Measurements from ENCODE around the gene CHN1. TPM values are rescaled to one million over a fixed set of nuclear protein-coding genes. Genes with fewer than 3 reads are reported as not detected.

Gene CHN1
- total RNA-seq, 4 donors from 2014 or later = 6.4 to 23.8 (median 8.7) TPM

DNA sequence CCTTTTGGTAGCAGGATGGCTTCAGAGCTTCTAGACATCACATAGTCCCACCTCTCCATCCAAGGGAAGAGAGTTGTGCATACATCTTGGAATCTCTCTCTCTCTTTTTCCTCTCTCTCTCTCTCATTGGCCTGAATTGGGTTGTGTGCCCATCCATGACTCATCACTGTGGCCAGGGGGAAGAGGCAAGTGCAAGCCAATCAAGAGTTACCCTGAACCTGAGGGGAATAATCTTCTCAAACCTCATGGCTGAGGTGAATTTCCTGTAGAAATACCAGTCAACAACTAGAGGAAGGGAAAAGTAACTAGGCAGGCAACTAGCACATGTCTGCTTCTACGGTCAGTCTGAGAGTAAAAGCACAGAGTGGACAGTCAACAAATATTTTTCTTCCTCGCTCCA is 7.3 kb upstream of the CHN1 start:
- DNase-seq (ENCODE audit: low spot score) (no peak), ATAC-seq (ENCODE audit: low FRiP score) (no peak)
- TF ChIP-seq CTCF (IDR thresholded peaks at IDR 0.05) = no peak

DNA sequence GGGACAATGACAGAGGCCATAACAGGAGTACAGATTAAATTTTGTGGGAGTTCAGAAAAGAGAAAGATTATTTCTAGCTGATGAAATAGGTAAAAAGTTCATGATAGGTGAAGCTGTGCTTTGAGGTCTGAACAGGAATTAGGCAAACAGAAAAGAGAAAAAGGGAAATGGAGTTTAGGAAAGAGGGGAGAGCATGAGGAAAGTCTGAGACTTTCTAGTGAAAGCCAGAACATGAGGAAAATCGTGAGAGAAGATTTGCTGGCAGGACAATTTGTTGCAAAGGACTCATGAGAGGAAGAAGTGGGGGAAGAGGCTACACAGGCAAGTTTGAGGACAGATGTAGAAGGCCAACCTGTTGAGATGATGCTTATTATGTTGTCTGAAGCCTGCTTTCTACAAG is 6.3 kb upstream of the CHN1 start:
- DNase-seq (ENCODE audit: low spot score) = no peak
- no peak for TF ChIP-seq CTCF (IDR thresholded peaks at IDR 0.05)
- no peak for ATAC-seq (ENCODE audit: low FRiP score)

GRCh38 chr2:175010848-175011254 is 5.7 kb upstream of the CHN1 start:
- no peak for TF ChIP-seq CTCF (IDR thresholded peaks at IDR 0.05)
- ATAC-seq (ENCODE audit: low FRiP score) = no peak

DNA sequence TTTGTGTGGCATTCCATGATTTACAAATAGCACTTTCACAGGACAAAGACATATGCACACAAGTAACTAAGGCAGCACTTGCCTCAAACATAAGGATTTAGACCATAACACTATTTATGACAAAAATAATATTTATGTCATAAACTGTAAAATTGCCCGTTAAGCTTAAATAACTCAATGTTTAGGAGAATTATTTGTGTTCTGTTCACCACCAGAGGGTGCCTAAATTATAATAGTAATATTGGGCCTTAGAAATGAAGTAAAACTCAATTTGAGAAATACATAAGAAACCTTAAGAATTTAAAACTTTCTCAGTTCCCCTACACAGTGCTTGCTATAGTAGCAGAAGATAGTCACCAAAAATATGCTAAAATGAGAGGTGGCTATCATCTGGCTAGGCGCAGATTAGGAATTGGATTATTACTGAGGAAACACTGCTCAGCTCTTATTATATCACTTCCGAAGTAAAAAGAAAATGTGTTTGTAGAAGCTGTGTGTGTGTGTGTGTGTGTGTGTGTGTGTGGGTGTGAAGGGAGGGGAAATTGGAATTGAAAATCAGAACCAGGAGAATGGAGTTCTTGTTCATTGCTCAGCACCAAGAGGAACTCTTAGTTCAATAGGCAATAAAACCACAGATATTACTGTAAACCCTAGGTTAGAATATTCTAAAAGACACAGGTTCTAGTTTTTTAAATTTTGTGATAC is 4.9 kb upstream of the CHN1 start:
- ATAC-seq (ENCODE audit: low FRiP score) = no peak
- no peak for DNase-seq (ENCODE audit: low spot score)
- no peak for TF ChIP-seq CTCF (IDR thresholded peaks at IDR 0.05)

More at GRCh38 chr2:175010848-175011254, 5.7 kb upstream of the CHN1 start:
- DNase-seq (ENCODE audit: low spot score) = no peak

DNA sequence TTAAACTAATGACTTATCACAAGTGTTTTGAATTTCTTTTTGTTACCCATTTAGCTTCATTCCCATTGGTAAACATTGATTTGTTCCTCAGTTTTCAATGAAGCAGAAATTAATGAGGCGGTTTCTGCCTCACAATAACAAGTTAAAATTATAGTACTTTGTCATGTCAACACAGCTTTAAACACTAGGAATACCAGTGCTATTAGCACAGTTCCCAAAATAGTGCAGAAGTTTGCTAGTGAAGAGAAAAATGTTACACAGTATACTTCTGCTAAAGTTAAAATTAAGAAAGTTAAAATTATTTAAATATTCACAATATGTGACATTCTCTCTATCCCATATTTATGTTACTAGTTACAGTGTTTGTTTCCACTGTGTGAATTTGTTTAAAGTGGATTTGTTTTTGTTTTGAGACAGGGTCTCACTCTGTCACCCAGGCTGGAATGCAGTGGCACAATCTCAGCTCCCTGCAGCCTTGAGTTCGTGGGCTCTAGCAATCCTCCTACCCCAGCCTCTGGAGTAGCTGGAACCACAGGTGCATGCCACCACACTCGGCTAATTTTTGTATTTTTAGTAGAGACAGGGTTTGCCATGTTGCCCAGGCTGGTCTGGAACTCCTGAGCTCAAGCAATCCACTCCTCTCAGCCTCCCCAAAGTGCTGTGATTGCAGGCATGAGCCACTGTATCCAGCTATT is 3.8 kb upstream of the CHN1 start:
- no peak for ATAC-seq (ENCODE audit: low FRiP score)

DNA sequence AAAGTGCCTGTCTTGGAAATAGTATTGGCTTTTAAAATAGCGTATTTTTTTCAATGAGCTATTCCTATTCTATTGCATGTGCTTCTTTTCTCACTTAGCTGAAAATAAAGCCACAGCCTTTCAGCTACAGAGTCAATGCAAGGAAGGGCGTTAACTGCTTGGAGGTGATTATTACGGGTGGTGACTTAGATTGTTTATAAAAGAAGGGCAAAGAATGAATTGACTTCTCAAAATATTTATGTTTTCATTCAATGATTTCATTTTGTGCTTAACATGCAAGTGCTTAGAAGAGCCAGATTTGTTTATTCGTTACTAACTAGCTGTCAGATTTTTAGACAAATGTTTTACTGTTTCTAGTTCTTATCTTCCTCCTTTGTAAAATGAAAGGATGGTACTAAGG is 2.8 kb upstream of the CHN1 start:
- DNase-seq (ENCODE audit: low spot score) = no peak
- no peak for TF ChIP-seq CTCF (IDR thresholded peaks at IDR 0.05)
- ATAC-seq (ENCODE audit: low FRiP score) = no peak

More for the DNA sequence above, 3.8 kb upstream of the CHN1 start:
- DNase-seq (ENCODE audit: low spot score) = no peak
- no peak for TF ChIP-seq CTCF (IDR thresholded peaks at IDR 0.05)

GRCh38 chr2:175007510-175007909 is 2.3 kb upstream of the CHN1 start:
- no peak for TF ChIP-seq CTCF (IDR thresholded peaks at IDR 0.05)
- DNase-seq (ENCODE audit: low spot score) (no peak), ATAC-seq (ENCODE audit: low FRiP score) (no peak)
